M059J (cell line): Measurements from ENCODE around the gene LDLRAD3. TPM values are rescaled to one million over a fixed set of nuclear protein-coding genes. Genes with fewer than 3 reads are reported as not detected.
A peak's percentile ranks its signal among the peaks of the same experiment; 100 is the strongest.

Experiments used
- DNase-seq: peaks from one replicate; pipeline ENCODE4 v3.0.0-alpha.2; 2012; ENCODE audit warnings: low read depth
- total RNA-seq: library from RNA; depleted of rRNA; stranded (reverse); fragments of >200 nt; shearing (Covaris generic); gene quantifications from 2 replicates; pipeline ENCODE4 v1.2.3, GENCODE V29; 2014

Gene LDLRAD3
- total RNA-seq, 1 experiment from 2014 or later: 12.1 TPM

DNA sequence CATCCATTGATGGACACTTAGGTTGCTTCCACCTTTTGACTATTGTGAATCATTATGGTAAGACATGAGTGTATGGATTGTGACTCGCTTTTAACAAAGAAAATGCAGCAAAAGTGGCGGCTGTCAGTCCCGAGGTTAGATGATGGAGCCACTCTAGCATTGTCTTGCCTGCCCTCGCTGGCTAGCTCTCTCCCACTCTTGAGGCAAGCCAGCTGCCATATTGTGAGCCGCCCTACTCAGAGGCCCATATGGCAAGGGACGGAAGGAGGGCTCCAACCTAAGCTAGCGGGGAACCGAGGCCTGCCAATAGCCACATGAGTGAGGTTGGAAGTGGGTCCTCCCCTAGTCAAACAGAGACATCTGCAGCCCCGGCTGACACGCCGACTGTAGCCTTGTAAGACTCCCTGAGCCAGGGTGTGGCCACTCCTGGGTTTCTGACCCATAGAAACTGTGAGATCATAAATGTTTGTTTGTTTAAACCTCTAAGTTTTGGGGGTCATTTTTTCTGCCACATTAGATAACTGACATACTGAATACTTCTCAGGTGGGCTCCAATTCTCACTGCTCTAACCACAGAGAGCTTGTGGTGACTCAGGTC is 160.2 kb downstream of the LDLRAD3 start:
- no peak for DNase-seq

DNA sequence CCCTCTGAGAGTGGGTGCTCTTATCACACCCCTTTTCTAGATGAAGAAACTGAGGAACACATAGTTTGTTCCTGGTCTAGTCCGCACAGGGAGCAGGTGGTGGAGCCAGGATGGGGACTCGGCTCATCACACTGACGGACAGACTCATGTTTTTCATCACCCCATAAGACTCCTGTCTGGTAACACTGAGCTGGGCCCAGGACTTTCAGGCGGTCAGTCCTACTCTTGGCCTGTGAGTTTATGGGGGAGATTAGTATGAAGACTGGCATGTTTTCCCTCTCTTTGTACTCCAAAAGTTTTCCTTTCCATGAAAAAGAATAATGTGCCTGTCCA is 160.8 kb downstream of the LDLRAD3 start:
- DNase-seq: no peak

DNA sequence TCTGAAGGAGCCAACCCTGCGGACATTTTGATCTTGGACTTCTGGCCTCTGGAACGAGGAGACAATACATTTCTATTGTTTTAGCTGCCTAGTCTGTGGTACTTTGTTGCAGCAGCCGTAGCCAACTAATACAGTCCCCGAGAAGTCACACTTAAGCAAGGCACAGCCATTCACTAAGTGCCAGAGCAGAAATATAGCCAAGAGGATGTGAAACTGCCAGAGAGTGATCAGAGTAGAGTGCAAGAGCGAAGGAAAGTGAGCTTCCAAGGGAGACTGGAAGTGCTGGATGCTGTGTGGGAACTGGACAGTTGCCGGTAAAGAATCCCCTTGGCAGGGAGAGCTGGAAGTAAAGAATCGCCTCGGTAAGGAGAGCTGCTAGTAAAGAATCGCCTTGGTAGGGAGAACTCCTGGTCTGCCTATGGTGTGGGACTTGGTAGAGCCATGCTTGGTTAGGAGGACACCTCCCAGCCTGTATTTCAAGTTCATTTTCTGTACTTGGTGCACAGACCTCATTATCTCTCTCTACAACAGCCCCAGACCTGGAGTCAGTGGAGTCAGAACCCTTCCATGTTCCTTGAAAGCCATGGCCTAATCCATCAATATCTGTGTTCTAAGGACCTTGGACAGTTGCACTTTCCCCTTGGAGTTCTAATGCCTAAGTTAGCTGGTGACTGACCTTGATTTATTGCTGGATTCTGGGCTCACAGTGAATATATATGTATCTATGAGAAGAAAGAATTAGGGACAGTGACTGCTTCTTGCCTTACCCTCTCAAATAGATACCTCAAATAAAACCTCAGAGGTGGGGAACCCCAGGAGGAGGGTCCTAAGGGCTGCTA is 162.1 kb downstream of the LDLRAD3 start:
- no peak for DNase-seq

DNA sequence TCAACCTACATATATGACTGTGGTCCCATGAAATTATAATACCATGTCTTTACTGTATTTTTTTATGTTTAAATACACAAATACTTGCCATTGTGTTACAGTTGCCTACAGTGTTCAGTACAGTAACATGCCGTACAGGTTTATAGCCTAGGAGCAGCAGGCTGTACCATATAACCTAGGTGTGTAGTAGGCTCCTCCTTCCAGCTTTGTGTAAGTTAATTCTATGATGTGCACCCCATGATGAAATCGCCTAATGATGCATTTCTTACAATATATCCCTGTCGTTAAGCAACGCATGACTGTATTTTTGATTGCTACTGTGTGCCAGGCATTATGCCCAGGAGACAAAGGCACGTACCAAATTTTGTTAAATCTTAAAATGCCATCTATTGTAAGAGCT is 163.7 kb downstream of the LDLRAD3 start:
- no peak for DNase-seq

DNA sequence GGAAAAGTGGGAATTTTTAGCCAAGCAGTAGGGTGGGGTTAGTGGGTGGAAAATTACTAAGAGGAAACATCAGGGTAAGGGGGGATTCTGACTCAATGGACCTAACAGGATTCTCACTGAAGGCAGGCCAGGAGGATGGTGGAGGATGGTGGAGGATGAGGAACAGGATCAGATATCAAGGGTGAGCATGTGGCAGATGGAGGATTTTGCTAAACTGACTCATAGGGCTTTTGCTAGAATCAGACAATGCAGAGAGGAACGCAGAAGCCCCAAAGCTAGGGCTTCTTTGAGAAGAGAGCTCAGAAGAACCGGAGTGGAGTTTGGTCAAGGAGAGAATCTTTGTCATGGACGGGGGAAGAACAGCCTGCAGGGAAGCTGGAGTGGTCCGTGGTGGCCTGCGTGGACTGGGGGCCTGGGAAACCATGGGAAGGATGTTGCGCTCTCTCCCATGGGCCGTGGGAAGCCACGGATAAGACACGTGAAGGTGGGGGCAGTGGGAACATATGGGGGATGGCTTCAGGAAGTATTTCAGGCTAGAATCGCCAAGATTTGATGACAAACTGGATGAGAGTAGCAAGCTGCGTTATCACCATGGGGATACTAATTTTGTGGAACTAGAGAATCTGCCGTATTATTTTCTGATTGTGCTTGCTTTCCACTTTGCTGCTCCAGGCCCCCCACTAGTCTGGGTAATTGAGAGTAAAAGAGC is 165.2 kb downstream of the LDLRAD3 start:
- no peak for DNase-seq

DNA sequence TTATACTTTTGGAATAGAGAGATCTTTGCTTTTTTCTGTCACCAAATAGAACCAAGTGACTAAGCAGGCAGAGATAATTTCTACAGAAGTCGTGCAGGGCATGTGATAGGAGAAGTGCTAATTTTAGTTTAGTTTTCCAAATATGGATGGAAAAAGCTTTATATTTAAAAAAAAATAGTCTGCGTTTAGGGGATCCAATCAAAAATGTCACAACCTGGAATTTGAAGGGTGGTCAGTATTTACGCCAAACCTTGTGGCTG is 165.7 kb downstream of the LDLRAD3 start:
- no peak for DNase-seq

DNA sequence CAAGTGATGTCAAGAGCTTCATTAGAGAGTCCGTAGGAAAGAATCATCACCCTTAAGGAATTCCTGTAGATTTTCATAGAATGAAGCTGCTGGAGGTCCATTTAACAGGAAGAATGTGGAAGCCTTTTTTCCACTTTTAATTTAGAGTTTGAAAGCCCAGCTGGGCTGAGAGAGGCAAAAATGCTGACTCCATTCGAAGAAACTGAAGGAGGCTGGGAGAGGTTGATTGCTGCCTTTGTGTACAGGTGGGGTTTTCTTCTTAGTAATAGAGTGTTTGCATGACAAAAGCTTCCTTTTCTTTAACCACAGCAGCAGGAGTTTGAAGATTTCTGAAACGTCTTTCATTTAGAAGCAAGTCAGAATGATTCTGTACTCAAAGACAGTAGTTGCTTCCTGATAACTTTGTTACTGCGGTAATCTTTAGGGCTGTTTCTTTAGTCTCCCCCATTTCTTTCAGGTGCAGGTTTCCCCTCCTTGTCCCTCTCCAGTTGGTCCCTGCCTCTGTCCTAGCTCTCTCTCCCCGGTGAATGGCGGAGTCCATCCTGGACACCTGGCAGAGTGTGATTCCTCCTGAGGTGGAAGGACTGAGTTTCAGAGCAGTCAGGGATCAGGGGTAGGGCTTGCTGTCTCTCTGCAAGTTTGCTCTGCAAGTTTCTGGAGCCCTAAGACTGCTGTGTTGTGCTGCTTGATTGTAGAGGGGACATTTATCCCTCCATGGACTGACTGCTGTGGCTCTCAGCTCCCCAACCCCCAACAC is 166.2 kb downstream of the LDLRAD3 start:
- no peak for DNase-seq

DNA sequence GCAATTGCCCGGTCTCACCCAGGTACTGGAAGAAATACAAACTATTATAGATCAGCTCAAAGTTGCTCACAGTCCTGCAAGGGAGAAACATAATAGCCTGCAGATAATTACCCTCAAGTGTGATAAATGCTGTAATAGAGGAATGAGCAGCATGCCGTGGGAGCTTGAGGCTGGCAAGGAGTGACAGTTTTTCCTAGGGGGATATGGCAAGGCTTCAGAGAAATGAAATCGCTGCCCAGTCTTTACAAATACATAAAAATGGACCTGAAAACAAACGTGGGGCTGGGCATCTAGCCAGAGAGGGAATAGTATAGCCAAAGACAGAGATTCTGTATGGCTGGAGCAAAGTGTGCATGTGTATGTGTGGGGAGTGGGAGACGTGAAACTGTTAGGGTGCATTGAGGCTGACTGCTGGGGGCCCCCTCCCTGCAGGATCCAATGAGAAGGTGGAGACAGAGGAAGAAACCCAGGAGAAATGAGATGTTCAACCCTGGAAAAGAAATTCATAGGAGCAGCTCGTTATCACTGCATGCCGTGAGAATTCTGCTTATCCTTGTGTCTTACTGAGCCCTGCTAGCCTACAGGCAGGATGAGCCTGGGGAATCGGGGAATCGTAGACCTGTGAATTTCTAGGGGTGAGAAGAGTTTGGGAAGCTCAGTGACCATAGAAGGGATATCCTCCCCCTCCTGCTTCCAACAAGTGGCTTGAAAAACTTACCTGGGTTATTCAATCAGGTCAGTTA is 167.0 kb downstream of the LDLRAD3 start:
- DNase-seq: no peak

DNA sequence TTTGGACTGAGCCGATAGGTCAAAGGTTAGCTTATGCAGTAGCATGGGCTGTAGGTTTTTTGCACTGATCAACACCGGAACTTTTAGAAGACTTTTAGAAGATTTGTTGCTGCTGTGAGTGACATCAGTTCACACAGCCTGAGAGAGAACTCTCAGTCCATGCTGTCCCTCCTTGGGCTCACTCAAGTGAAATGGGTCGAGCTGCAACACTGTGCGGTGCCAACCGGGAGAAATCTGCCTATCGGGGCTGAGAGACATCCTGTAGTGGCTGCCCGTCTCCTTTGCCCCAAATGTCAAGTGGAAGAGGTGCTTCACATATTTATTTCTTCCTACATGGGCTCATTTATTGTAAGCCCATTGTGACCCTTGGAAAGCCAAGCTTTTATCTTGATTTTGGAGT is 170.2 kb downstream of the LDLRAD3 start:
- no peak for DNase-seq

DNA sequence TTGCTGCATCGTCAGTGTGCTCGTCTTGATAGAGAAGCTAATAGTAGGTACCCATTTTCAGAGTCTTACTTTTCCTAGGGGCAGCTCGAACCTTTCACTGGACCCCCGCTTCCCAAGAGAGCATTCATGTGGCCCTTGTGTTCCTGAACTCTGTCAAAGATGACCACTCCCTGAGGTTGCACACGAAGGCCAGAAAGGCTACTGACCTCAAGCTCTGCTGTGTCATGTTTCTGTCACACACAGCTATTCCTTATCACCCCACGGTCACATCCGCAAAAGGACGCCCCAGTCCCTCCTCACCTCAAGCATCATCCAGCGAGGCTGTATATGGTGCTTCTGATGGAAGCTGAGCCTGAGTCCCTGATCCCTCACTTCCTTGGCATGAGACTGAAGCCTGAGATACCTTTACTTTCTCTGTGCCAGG is 171.5 kb downstream of the LDLRAD3 start:
- no peak for DNase-seq

DNA sequence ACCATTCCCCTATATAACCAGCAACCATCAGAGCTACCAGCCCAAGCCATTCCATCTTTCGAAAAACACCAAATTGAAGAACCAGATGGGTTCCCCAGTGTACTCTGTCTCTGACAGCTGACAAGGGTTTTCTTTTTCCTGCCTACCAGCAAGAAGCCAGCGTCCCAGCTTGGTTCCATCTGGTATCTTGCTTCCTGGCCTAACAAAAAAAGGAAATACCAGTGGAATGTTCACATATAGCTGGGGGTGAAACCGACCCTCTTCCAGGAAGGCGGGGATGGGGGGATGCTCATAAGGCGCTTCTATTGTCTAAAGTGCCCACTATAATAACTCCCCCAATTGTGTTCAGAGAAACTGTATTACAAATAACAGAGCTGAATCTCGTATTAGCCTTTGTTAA is 172.3 kb downstream of the LDLRAD3 start:
- DNase-seq: no peak

DNA sequence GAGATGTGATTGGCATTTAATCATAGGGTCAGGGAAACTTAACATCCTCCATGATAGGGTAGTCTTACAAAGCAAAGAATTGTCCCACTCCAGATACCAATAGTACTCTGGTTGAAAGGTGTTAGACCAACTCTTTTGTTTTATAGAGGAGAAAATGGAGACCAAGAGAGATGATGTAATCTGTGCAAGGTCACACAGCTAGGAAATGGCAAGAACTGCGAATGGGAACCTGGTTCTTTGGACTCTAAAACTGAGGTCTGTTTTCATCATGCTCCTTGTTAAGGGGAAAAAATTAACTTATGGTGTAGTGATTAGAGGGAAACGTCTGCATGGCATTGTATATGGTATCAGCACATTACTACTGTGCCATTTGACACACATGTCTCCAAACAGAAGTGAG is 174.2 kb downstream of the LDLRAD3 start:
- DNase-seq: no peak

DNA sequence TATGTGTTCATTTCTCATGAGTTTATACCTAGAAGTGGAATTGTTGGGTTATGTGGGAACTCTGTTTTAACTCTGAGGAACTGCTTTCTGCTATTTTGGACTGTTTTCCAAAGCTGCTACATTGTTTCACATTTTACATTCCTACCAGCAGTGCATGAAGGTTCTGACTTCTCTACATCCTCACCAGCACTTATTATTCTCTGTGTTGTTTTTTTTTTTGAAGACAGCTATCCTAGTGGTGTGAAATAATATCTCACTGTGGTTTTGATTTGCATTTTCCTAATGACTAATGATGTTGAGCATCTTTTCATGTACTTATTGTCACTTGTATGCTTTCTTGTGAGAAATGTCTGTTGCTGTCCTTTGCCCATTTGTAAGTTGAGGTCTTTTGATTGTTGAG is 175.4 kb downstream of the LDLRAD3 start:
- no peak for DNase-seq

DNA sequence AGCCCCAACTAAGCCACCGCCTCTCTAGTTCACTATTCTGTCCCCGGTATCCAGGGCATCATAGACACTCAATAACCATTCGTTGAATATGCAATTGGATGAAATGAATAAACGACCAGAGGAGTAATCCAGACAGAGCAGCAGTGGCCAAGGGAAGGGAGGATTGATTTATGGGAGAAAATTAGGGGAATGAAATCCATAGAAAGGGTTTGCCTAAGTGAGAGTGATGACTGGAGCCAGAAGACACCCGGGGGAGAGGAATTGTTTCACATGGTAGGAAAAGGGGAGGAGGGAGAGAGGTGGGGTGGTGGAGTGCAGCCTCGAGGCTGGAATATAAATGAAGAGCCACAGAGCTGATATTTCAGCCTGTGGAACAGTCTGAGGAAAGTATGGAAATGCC is 177.2 kb downstream of the LDLRAD3 start:
- no peak for DNase-seq

DNA sequence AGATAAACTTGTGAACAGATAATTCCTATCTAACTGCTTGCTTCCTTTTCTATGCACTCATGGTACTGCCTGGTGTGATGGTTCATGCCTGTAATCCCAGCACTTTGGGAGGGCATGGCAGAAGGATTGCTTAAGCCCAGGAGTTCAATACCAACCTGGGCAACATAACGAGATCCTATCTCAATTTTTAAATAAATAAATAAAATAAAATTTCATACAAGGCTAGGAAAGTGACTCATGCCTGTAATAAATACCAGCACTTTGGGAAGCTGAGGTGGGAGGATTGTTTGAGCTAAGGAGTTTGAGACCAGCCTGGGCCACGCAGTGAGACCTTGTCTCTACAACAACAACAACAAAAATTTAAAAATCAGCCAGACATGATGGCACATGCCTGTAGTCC is 178.8 kb downstream of the LDLRAD3 start:
- peak; percentile 66 for DNase-seq

DNA sequence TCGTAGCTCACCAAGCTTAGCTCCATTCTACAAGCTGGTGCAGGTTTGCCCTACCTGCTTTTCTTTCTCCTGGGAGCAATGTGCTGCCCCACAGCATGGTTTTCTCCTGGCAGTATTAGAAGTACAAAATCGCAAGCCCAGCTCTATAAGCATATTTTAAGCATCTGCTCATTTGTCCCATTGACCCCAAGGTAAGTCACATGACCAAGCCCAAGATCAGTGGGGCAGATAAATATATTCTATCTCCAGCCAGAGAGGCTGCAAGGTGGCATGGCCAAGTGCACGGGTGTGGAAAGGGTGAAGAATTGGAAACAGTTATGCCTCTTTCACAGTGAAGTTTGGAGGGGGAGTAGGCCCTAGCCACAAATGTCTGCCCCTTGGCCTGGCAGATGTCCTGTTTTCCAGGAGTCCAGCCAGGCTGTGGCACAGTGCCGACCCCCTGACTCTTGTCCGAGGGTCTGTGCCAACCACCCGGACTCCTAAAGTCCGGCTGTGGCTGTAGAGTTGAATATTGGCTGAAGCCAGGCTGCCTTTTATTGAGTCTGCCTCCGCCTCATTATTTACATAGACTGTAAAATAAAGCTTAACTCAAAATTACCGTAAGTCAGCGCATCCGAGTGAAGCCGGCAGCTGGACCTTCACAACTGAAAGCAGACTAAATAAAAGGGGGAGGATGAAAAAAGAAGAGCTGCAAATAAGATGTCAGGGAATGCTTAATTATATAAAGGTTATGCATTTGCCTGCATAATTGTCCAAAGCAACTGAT is 179.7 kb downstream of the LDLRAD3 start:
- peak; percentile 76 for DNase-seq

DNA sequence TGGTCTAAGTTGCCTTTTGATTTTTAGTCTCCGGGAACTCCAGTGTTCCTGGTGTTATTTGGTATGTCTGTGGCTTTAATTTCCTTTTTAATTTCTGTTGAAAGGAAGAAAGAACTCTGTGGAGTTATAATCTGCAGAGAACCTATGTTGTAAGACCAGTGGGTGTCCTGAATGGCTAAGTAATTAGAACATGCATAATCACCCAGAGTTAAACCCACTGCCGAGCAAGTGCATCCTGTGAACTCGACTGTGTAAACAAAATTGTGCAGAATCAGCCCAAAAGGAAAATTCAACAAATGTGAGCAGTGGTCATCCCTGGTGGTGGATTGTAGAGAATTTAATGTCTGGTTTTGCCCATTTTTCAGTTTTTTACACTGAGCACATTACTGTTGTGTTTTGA is 182.8 kb downstream of the LDLRAD3 start:
- DNase-seq: no peak

DNA sequence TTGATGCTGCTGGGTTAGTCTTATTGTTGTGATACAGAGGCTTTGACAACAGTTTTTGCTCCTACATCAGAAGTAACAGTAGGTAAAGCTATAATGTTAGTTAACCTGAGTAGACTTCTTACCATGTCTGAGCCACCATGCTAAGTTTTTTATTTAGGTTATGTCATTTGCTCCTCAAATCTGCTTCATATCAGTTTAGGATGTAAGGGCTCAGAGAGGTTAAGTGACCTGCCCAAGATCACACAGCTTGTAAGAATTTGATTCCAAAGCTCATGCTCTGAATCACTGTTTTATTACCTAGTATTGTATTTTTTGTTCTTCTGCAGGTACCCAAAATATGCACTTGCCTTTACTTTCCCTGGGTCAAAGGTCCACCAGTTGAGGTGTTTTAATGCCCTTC is 183.7 kb downstream of the LDLRAD3 start:
- DNase-seq: no peak

DNA sequence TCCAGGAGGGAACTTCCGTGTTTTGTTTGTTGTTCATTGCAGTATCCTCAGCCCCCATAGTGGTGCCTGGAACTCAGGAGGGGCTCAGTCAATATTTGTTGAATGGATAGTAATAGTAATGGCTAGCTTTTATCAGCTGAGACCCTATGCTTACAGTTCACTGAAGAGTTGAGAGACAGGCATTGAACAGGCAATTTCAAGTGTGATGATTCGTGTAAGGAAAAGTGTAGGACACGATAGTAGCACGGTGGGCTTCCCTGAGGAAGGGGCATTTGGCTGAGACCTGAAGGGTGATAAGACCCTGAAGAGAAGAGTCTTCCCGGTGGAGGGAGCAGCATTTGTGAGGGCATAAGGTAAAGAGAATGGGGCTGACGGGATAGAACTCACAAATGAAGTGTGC is 186.1 kb downstream of the LDLRAD3 start:
- no peak for DNase-seq

DNA sequence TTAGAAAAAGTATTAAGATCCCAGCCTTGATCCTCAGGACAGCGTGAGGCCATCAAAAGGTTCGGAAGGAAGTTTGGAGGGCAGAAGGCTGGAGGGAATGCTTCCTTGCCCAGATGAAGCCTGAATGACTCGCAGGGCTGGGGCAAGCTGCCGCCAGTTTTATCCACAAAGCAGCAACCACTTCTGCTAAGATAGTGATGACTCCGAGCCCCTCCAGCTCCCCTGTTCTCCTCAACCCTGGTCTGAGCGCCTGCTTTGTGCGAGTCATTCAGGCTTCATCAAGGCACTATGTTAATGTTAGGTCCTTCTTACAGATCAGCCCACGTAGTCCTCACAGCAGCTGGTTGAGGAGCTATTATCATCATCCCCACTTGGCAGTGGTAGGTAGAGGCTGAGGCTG is 186.5 kb downstream of the LDLRAD3 start:
- peak; percentile 69 for DNase-seq

DNA sequence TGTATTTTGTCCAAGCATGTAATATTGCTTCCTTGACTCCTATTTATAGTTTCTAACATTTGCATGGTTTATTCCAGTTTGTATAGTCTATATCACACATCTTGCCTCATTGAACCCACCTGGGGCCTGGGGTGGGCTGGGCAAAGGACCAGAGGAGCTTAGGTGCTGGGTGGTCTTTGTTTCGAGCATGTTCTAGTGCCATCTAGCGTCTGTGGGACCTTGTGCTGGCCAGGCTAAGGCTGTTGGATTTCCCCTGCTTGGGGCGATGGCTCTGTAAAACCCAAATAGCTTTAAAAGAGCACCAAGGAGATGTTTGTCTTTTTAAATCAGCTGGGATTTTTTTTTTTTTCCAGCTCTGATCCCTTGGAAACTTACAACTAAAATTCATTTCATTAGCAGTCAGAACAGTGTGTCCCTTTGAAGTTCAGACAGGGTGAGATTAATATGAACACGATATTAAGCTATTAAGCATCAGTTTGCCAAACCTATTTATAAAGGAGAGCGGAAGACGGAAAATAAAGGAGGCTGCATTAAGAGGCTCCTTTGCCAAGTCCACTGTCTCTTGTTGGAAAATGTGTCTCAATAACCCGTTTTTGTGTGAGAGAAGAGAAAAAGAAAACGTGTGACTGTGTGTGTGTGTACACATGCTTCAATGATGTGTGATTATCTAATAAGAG is 188.0 kb downstream of the LDLRAD3 start:
- peak; percentile 41 for DNase-seq
